ENCODE data around the gene RGPD6.
"Not testable (repeated sequence)": the region's sequence is repeated elsewhere in the genome, so short reads cannot be mapped to it uniquely, and the experiment has no call there.

RGPD6 gene

GRCh38 chr2:110576763-110577416 is at the start of gene RGPD6:
Gene RGPD6, minus strand, starts transcription at chr2:110577222. Its CDS starts 198 bp downstream, at chr2:110577024.
- not testable (repeated sequence) for DNase-seq (ENCODE audit: low spot score)

GRCh38 chr2:110619326-110619939 is 42.4 kb upstream of the RGPD6 start:
- not testable (repeated sequence) for DNase-seq (ENCODE audit: low spot score)

- not testable (repeated sequence) for DNase-seq (ENCODE audit: low spot score)
Observed at GRCh38 chr2:110613927-110614326, 36.9 kb upstream of the RGPD6 start.

- not testable (repeated sequence) for DNase-seq (ENCODE audit: low spot score)
Observed at GRCh38 chr2:110610613-110611250, 33.7 kb upstream of the RGPD6 start.

- DNase-seq (ENCODE audit: low spot score), result not testable (repeated sequence)
Observed at GRCh38 chr2:110609843-110610612, 33.0 kb upstream of the RGPD6 start.

- not testable (repeated sequence) for DNase-seq (ENCODE audit: low spot score)
Observed at GRCh38 chr2:110608788-110609502, 31.9 kb upstream of the RGPD6 start.

GRCh38 chr2:110605057-110605456 is 28.0 kb upstream of the RGPD6 start:
- DNase-seq (ENCODE audit: low spot score), result not testable (repeated sequence)

- DNase-seq (ENCODE audit: low spot score), result not testable (repeated sequence)
Observed at GRCh38 chr2:110603917-110604591, 27.0 kb upstream of the RGPD6 start.

GRCh38 chr2:110602139-110602538 is 25.1 kb upstream of the RGPD6 start:
- DNase-seq (ENCODE audit: low spot score), result not testable (repeated sequence)

GRCh38 chr2:110591973-110592372 is 15.0 kb upstream of the RGPD6 start:
- DNase-seq (ENCODE audit: low spot score), result not testable (repeated sequence)

- not testable (repeated sequence) for DNase-seq (ENCODE audit: low spot score)
Observed at GRCh38 chr2:110589677-110590330, 12.8 kb upstream of the RGPD6 start.

GRCh38 chr2:110588520-110588919 is 11.5 kb upstream of the RGPD6 start:
- DNase-seq (ENCODE audit: low spot score), result not testable (repeated sequence)

GRCh38 chr2:110579216-110579965 is 2.4 kb upstream of the RGPD6 start:
- not testable (repeated sequence) for DNase-seq (ENCODE audit: low spot score)

- not testable (repeated sequence) for DNase-seq (ENCODE audit: low spot score)
Observed at GRCh38 chr2:110578429-110578828, 1.4 kb upstream of the RGPD6 start.

GRCh38 chr2:110499755-110500377 is 77.2 kb downstream of the RGPD6 start:
- DNase-seq (ENCODE audit: low spot score), result not testable (repeated sequence)

GRCh38 chr2:110496027-110496426 is 81.0 kb downstream of the RGPD6 start:
- not testable (repeated sequence) for DNase-seq (ENCODE audit: low spot score)

- DNase-seq (ENCODE audit: low spot score), result not testable (repeated sequence)
Observed at GRCh38 chr2:110494488-110494887, 82.5 kb downstream of the RGPD6 start.

GRCh38 chr2:110488991-110489390 is 88.0 kb downstream of the RGPD6 start:
- DNase-seq (ENCODE audit: low spot score), result not testable (repeated sequence)

- DNase-seq (ENCODE audit: low spot score), result not testable (repeated sequence)
Observed at GRCh38 chr2:110482697-110483096, 94.3 kb downstream of the RGPD6 start.
